ENCODE measurements around the gene PHF21A. TPM values are rescaled to one million over a fixed set of nuclear protein-coding genes. Genes with fewer than 3 reads are reported as not detected.

The PHF21A gene
- total and polyA plus RNA-seq, 2 of the 13 experiments (the other 11 are each of a cell fraction or from before 2014, with no cell fraction given): 4.1 to 34.6 TPM

DNA sequence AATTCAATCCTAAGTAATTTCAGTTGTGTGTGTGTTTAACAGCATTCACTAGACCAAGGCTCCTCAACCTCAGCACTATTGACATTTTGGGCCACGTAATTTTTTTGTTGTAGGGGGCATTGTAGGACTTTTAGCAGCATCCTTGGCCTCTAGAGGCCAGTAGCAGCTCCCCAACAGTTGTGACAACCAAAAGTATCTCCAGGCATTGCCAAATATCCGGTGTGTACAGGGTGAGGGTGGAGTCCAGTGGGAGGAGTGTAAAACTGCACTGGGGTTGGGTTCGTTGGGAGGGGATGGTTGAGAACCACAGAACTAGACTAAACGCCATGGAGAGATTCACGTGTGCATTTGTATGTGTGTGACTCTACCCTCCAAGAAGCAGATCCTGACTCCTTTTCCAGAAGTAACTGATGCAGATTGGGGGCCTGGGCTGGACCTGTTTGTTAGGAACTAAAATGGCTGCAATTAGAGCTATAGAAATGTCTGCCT lies 5.9 kb upstream of the PHF21A start (continued):
- peak; percentile 46; the same call in 1 of the 2 replicates for TF ChIP-seq LCORL (IDR thresholded peaks at IDR 0.05)
- peak; percentile 74; the same call in 1 of the 2 replicates for TF ChIP-seq LCORL (CRISPR knock-in tag; IDR thresholded peaks at IDR 0.05)
- TF ChIP-seq ZMYM4 (CRISPR knock-in tag; IDR thresholded peaks at IDR 0.05): 0 out of 2 replicates have a peak, but pooled peaks have one; percentile 58
- 0 out of 2 replicates have a peak, but pooled peaks have one; percentile 29 for TF ChIP-seq HMG20A (CRISPR knock-in tag; IDR thresholded peaks at IDR 0.05; ENCODE audit: borderline replicate concordance)
- TF ChIP-seq MEIS1 (CRISPR knock-in tag; IDR thresholded peaks at IDR 0.05; ENCODE audit: borderline replicate concordance): no peak
- TF ChIP-seq GABPB1 (CRISPR knock-in tag; IDR thresholded peaks at IDR 0.05): peak; percentile 76
- TF ChIP-seq ZNF205 (CRISPR knock-in tag; IDR thresholded peaks at IDR 0.05): 0 out of 2 replicates have a peak, but pooled peaks have one; percentile 36
- TF ChIP-seq MED1 (CRISPR knock-in tag; IDR thresholded peaks at IDR 0.05): 0 out of 2 replicates have a peak, but pooled peaks have one; percentile 11
- TF ChIP-seq SMAD3 (CRISPR knock-in tag; IDR thresholded peaks at IDR 0.05): no peak
- TF ChIP-seq GABPA (IDR thresholded peaks at IDR 0.05; ENCODE audit: low read depth, low read length): no peak
- peak; percentile 76 for TF ChIP-seq GABPA (CRISPR knock-in tag; IDR thresholded peaks at IDR 0.05; ENCODE audit: low read depth)
- TF ChIP-seq ZNF570 (CRISPR knock-in tag; IDR thresholded peaks at IDR 0.05; ENCODE audit: borderline replicate concordance): no peak
- no peak for TF ChIP-seq NR2C2 (CRISPR knock-in tag; IDR thresholded peaks at IDR 0.05; ENCODE audit: borderline replicate concordance)
- TF ChIP-seq, protein P1, sequence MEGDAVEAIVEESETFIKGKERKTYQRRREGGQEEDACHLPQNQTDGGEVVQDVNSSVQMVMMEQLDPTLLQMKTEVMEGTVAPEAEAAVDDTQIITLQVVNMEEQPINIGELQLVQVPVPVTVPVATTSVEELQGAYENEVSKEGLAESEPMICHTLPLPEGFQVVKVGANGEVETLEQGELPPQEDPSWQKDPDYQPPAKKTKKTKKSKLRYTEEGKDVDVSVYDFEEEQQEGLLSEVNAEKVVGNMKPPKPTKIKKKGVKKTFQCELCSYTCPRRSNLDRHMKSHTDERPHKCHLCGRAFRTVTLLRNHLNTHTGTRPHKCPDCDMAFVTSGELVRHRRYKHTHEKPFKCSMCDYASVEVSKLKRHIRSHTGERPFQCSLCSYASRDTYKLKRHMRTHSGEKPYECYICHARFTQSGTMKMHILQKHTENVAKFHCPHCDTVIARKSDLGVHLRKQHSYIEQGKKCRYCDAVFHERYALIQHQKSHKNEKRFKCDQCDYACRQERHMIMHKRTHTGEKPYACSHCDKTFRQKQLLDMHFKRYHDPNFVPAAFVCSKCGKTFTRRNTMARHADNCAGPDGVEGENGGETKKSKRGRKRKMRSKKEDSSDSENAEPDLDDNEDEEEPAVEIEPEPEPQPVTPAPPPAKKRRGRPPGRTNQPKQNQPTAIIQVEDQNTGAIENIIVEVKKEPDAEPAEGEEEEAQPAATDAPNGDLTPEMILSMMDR (CRISPR knock-in tag; IDR thresholded peaks at IDR 0.05): peak; percentile 69
- 0 out of 2 replicates have a peak, but pooled peaks have one; percentile 22 for TF ChIP-seq KDM1A (CRISPR knock-in tag; IDR thresholded peaks at IDR 0.05)
- TF ChIP-seq KDM2A (CRISPR knock-in tag; IDR thresholded peaks at IDR 0.05; ENCODE audit: borderline replicate concordance, low read depth): 0 out of 2 replicates have a peak, but pooled peaks have one; percentile 22
- TF ChIP-seq, protein P2, sequence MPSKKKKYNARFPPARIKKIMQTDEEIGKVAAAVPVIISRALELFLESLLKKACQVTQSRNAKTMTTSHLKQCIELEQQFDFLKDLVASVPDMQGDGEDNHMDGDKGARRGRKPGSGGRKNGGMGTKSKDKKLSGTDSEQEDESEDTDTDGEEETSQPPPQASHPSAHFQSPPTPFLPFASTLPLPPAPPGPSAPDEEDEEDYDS (CRISPR knock-in tag; IDR thresholded peaks at IDR 0.05): no peak
- TF ChIP-seq ZNF747 (CRISPR knock-in tag; IDR thresholded peaks at IDR 0.05; ENCODE audit: borderline replicate concordance): no peak; the same call in 1 of the 2 replicates
- peak; percentile 96 for TF ChIP-seq ETV5 (CRISPR knock-in tag; IDR thresholded peaks at IDR 0.05; ENCODE audit: borderline replicate concordance)
- no peak for TF ChIP-seq ZBTB7A (CRISPR knock-in tag; IDR thresholded peaks at IDR 0.05)
- no peak for TF ChIP-seq PTBP1 (IDR thresholded peaks at IDR 0.05; ENCODE audit: low read depth, low read length, poor library complexity, severe bottlenecking)
- no peak for TF ChIP-seq CBX2 (IDR thresholded peaks at IDR 0.05; ENCODE audit: low read depth, low read length)
- TF ChIP-seq CBX2 (CRISPR knock-in tag; IDR thresholded peaks at IDR 0.05; ENCODE audit: low read depth): no peak
- TF ChIP-seq EED (CRISPR knock-in tag; IDR thresholded peaks at IDR 0.05): no peak
- TF ChIP-seq MAFG (CRISPR knock-in tag; IDR thresholded peaks at IDR 0.05): no peak
- TF ChIP-seq ELF3 (CRISPR knock-in tag; IDR thresholded peaks at IDR 0.05): no peak
- TF ChIP-seq THAP11 (CRISPR knock-in tag; IDR thresholded peaks at IDR 0.05): peak; percentile 70
- TF ChIP-seq, protein P3, sequence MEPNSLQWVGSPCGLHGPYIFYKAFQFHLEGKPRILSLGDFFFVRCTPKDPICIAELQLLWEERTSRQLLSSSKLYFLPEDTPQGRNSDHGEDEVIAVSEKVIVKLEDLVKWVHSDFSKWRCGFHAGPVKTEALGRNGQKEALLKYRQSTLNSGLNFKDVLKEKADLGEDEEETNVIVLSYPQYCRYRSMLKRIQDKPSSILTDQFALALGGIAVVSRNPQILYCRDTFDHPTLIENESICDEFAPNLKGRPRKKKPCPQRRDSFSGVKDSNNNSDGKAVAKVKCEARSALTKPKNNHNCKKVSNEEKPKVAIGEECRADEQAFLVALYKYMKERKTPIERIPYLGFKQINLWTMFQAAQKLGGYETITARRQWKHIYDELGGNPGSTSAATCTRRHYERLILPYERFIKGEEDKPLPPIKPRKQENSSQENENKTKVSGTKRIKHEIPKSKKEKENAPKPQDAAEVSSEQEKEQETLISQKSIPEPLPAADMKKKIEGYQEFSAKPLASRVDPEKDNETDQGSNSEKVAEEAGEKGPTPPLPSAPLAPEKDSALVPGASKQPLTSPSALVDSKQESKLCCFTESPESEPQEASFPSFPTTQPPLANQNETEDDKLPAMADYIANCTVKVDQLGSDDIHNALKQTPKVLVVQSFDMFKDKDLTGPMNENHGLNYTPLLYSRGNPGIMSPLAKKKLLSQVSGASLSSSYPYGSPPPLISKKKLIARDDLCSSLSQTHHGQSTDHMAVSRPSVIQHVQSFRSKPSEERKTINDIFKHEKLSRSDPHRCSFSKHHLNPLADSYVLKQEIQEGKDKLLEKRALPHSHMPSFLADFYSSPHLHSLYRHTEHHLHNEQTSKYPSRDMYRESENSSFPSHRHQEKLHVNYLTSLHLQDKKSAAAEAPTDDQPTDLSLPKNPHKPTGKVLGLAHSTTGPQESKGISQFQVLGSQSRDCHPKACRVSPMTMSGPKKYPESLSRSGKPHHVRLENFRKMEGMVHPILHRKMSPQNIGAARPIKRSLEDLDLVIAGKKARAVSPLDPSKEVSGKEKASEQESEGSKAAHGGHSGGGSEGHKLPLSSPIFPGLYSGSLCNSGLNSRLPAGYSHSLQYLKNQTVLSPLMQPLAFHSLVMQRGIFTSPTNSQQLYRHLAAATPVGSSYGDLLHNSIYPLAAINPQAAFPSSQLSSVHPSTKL (CRISPR knock-in tag; IDR thresholded peaks at IDR 0.05): peak; percentile 56; the same call in 1 of the 2 replicates
